KG1 (cell line): ENCODE measurements around the gene GMDS.
"Not testable (repeated sequence)": the region's sequence is repeated elsewhere in the genome, so short reads cannot be mapped to it uniquely, and the experiment has no call there.

Experiments
- DNase-seq: peaks from one replicate; lab custom pipeline; 2025; lab: John Stamatoyannopoulos, UW

GMDS gene

GRCh38 chr6:1770968-1771723 is 474.3 kb downstream of the GMDS start:
- no peak for DNase-seq

- DNase-seq, result peak; percentile 38
Observed at GRCh38 chr6:1770435-1770843, 475.0 kb downstream of the GMDS start.

- DNase-seq, result no peak
Observed at GRCh38 chr6:1767481-1768246, 477.7 kb downstream of the GMDS start.

- DNase-seq, result no peak
Observed at GRCh38 chr6:1766654-1767053, 478.8 kb downstream of the GMDS start.

GRCh38 chr6:1765160-1765903 is 480.1 kb downstream of the GMDS start:
- no peak for DNase-seq

- DNase-seq, result no peak
Observed at GRCh38 chr6:1764397-1764987, 480.9 kb downstream of the GMDS start.

- DNase-seq, result no peak
Observed at GRCh38 chr6:1763404-1763803, 482.0 kb downstream of the GMDS start.

GRCh38 chr6:1762203-1762602 is 483.2 kb downstream of the GMDS start:
- no peak for DNase-seq

- DNase-seq, result no peak
Observed at GRCh38 chr6:1761477-1761877, 483.9 kb downstream of the GMDS start.

GRCh38 chr6:1760876-1761275 is 484.5 kb downstream of the GMDS start:
- no peak for DNase-seq

- no peak for DNase-seq
Observed at GRCh38 chr6:1759870-1760269, 485.5 kb downstream of the GMDS start.

- no peak for DNase-seq
Observed at GRCh38 chr6:1758076-1758679, 487.2 kb downstream of the GMDS start.

GRCh38 chr6:1757131-1757530 is 488.3 kb downstream of the GMDS start:
- no peak for DNase-seq

GRCh38 chr6:1756472-1757129 is 488.8 kb downstream of the GMDS start:
- DNase-seq, result no peak

- not testable (repeated sequence) for DNase-seq
Observed at GRCh38 chr6:1751063-1751462, 494.3 kb downstream of the GMDS start.

- no peak for DNase-seq
Observed at GRCh38 chr6:1749041-1749440, 496.4 kb downstream of the GMDS start.

GRCh38 chr6:1747531-1747930 is 497.9 kb downstream of the GMDS start:
- DNase-seq, result no peak

- no peak for DNase-seq
Observed at GRCh38 chr6:1747003-1747402, 498.4 kb downstream of the GMDS start.

GRCh38 chr6:1745814-1746213 is 499.6 kb downstream of the GMDS start:
- no peak for DNase-seq

- no peak for DNase-seq
Observed at GRCh38 chr6:1744543-1744942, 500.9 kb downstream of the GMDS start.

- no peak for DNase-seq
Observed at GRCh38 chr6:1739680-1740079, 505.7 kb downstream of the GMDS start.
